NCI-H2107 (cell line): ENCODE measurements around the gene THSD1.
A peak's percentile ranks its signal among the peaks of the same experiment; 100 is the strongest.

ENCODE experiments used
- DNase-seq: peaks from one replicate; lab custom pipeline; 2025; lab: John Stamatoyannopoulos, UW

The THSD1 gene, protein sequence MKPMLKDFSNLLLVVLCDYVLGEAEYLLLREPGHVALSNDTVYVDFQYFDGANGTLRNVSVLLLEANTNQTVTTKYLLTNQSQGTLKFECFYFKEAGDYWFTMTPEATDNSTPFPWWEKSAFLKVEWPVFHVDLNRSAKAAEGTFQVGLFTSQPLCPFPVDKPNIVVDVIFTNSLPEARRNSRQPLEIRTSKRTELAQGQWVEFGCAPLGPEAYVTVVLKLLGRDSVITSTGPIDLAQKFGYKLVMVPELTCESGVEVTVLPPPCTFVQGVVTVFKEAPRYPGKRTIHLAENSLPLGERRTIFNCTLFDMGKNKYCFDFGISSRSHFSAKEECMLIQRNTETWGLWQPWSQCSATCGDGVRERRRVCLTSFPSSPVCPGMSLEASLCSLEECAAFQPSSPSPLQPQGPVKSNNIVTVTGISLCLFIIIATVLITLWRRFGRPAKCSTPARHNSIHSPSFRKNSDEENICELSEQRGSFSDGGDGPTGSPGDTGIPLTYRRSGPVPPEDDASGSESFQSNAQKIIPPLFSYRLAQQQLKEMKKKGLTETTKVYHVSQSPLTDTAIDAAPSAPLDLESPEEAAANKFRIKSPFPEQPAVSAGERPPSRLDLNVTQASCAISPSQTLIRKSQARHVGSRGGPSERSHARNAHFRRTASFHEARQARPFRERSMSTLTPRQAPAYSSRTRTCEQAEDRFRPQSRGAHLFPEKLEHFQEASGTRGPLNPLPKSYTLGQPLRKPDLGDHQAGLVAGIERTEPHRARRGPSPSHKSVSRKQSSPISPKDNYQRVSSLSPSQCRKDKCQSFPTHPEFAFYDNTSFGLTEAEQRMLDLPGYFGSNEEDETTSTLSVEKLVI

DNA sequence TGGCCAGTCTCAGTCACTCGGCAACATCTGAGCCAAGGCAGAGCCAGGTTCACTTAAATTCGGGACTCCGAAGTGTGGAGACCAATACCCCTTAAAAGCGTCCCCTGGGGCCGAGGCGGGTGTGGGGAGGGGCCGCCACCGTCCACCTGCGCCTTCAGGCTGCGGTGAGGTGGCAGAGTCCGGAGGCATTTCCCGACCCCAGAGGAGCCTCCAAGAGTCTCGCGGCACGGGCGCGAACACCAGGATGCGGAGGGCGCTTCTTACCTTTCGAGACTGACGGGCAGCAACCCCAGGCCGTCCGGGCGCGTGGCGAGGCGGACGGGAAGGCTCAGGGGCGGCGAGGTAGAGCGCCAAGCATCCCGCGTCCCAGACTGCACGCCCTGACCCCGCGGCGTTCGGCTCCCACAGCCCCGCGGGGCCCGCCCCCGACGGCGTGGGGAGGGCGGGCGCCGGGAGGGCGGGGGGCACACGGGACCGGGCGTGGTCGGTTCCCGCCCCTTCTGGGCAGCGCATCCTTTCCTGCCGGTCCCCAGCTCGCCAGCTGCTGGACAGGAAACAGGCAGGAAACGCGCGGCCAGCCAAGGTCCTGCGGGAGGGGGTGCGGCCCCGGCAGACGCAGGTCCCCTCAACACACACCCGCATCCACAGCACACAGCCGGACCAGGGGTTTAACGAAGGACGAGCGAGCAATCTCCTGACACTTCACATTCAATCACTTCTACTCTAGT lies at the start of gene THSD1:
Gene THSD1 (minus strand): TSS at position 406 of the 728 bp plus-strand sequence. CDS start 3,572 bp downstream, outside the sequence.
- no peak for DNase-seq

DNA sequence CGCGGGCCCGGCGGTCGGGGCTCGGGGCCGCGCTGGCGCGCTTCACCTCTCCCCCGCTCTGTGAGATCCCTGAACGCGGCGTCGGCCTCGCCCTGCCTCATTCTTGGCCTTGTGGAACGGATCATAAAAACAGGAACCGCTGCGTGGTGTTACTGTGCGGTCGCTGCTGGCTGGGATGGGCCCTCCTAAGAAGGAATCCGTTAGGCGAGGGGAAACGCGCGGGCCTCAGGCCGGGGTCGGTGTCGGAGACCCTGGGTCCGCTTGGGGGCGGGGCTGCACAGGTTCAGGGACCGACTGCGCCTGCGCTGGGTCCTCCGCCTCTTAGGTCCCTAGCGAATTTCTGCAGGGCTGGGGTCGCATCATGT lies 49.7 kb upstream of the THSD1 start:
- peak; percentile 12 for DNase-seq

DNA sequence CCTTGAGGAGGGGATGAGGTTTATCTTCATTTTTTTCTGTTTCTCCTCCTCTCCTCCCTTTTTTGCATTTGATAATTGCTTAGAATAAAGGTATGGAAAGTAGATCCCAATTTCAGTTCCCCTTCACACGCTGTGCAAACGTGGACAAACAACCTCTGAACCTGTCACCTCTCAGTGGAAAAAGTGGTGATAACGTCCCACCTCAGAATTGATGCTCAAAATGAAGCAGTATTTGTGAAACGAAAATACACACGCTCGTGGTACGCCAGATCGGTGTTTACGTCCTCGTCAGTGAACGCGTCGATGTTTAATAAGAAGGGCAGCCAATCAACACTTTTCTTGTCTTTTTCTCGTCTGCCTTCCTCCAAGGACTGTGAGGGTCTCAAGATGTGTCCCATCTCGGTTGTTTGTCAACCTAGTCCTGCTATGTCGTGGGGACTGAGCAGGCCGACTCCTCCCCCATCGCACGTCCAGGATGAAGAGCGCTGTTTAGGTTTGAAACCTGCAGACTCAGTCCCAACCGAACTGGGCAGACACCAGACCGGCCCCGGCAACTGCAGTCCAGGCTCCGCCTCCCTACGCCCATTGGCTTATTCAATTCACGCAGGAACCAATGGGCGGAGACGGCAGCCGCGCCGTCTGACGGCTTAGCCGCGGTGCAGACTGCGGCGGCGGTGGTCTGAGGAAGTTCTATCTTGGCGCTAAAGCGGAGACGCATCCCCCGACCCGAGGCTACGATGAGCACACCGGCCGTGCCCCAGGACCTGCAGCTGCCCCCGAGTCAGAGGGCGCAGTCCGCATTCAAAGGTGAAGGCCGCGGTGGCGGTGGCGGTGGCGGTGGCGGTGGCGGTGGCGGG lies 49.1 kb upstream of the THSD1 start, which contains the start of gene CKAP2:
Gene CKAP2 (plus strand): TSS at position 659 of the 857 bp plus-strand sequence. CDS start 79 bp downstream, at position 738.
- DNase-seq = peak; percentile 76

DNA sequence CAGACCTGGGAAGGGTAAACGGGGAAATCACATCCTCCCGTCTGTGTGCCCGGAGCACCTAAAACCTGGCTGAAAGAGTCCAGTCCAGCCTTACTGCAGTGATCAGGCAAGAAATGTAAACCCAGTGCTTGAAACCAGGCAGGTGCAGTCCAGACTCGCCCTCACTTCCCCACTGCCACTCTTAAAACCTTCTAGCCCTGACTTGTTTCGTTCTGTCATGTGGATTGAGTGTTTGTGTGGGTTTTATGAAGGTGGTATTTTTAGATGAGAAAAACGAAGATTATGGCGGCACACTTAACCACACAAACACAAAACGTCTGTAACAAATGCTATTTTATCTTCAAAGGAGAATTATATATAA lies 48.5 kb upstream of the THSD1 start:
- DNase-seq = peak; percentile 25

DNA sequence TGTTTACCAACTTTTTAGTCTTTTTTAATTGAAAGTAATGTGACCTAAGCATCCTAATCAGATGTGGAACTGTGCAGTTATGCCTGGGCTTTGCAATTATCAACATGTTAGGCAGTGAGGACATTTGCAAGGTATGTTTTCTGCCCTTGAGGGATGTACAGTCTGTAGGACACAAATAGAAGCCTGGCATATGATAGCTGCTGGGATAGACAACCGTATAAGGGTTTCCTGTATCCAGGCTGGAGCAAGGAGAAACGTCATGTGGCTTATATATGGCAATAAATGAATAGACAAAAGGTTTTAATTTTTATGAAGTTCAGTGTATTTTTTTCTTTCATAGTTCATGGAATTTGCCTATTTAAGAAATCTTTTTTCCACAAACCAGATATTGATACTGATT lies 46.5 kb upstream of the THSD1 start:
- DNase-seq = no peak

DNA sequence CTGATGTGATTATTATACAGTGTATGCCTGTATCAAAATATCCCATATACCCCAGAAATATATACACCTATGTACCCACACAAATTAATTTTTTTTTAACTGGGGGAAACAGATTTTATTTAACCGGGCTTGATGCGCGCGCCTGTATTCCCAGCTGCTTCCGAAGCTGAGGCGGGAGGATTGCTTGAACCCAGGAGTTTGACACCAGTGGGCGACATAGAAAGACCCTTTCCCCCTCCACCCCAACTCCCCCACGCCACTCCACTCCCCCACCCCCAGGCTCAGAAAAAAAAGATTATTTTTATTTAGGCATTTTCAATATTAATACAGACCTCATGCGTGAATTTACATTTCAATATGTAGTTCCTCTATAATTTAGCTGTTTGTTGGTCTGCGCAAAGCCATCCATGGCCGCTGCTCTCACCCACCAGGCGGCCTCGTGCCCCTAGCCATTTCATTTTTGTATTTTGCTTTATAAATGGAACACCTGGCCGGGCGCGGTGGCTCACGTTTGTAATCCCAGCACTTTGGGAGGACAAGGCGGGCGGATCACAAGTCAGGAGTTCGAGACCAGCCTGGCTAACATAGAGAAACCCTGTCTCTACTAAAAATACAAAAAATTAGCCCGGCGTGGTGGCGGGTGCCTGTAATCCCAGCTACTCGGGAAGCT lies 45.3 kb upstream of the THSD1 start:
- DNase-seq = no peak

DNA sequence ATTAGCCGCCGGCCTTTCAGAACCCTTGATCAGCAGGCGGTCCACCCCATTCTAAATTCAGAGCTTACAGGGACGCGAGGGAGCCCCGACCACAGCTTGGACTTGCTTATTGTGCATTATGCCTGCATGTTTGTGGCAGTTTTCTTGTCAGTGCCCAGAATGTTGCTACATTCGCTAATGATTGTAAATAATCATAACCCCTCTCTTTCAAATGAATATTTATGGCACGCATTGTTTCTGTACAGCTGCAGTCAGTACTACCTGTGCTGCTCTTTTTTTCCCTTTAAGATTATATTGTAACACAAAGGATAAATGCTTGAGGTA lies 44.8 kb upstream of the THSD1 start:
- no peak for DNase-seq

DNA sequence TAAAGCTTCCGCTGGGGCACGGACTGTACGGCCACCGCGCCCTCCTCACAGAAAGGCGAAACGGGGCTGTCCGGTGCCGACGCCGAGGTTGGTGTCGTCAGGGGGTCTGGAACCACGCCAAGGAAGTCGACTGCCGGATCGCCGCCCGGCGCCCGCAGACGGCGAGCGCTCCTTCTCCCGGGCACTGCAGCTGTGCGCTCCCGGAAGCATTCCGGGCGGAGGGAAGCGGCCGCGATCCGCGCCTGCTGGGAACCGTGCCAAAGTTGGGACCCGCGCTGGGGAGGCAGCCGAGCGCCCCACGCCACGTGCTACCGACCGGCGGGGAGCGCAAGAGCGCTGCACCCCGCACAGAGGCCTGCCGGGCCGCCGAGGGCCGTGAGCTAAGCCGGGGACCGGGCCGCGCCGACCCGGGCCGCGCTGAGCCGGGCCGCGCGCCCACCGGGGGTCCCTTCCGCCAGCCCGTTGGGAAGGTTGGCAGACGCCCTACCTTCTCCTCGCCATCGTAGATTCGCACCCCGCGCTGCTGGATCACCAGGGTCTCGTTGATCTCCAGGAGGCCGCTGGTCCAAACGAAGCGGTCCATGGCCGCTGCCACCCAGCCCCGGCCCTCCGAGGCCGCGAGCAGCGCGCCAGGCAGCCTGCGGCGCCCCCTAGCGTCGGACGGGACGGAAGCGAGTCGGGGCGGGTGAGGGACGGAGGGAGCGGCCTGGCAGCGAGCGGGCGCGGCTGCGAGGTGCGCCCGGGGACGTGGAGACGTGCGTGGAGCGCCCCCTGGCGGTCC lies 44.2 kb upstream of the THSD1 start, which contains the start of gene VPS36:
Gene VPS36 (minus strand): TSS at position 623 of the 781 bp plus-strand sequence. CDS start 40 bp downstream, at position 583.
- DNase-seq = peak; percentile 96

DNA sequence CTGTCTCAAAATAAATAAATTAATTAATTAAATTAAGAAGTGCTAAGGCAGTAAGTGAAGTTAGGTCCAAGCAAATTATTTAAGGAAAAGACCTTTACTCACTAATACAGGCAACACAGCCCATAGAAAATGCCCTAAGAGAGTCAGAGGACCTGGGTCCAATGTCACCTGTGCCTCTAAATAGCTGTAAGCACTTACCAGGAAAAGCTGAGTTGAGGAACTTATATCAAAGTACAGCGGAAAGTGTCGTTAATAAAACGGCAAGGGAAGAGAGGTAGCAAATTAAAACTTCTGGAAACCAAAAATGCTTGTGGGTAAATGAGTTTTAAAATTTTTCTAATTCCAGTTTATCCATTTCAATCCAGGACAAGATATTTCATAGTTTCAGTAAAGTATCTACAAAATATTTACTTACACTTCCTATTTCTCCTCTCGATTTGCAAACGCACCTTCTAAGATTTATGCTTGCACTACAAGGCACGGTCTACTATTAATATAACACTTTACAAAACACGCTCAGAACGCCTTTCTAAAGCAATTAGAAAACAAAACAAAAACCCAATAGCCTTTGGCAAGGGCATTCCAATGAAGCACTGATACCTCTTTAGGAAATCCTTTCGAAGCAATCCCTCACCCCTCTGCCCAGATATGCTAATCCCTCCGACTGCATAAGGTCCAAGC lies 43.5 kb upstream of the THSD1 start:
- no peak for DNase-seq

DNA sequence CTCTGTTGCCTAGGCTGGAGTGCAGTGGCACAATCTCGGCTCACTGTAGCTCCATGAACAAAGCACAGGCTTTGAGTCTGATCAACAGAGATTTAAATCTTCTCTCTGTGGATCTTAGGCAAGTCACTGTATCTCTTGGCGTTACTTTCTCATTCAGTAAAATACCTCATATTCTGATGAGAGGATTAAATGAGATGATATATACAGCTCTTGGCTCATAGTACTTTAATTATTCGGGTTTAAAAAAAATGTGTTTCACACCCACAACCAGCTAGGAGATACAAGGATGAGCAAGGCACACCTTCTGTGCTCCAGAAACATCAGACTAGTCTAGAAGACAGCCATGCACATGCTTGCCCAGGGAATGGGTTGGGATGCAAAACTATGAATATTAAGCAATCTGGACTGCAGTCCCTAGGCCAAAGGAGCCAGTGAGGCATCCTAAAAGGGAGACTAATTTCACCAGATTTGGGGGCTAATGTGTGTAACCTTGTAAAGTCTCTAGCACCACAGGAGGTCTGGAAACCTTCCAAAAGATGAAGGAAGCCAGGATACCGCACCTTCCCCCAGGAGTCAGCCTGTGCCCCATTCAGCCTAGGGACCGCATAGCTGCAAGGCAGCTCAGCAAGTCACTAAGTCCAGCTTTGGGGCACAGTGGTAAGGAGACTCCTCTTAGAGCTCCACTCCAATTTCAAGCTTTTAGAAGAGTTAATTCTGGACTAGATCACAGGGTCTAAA lies 42.0 kb upstream of the THSD1 start:
- no peak for DNase-seq

DNA sequence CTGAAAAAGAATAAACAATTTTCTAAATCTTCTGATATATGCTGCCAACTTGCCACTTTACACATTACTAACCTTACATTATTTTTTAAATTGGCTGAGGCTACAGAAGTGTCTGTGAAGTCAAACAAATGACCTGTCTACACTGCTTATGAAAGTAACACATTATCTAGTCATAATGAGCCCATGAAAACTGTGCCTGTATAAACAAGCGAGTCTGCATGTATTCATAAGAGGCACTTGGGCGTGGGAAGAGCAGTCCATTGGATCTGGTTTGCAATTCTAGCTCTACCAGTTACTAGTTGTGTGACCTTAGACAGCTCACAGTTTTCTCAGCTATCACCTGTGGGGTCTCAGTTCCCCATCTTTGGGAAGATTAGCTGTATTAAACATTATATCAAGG lies 41.4 kb upstream of the THSD1 start:
- no peak for DNase-seq

DNA sequence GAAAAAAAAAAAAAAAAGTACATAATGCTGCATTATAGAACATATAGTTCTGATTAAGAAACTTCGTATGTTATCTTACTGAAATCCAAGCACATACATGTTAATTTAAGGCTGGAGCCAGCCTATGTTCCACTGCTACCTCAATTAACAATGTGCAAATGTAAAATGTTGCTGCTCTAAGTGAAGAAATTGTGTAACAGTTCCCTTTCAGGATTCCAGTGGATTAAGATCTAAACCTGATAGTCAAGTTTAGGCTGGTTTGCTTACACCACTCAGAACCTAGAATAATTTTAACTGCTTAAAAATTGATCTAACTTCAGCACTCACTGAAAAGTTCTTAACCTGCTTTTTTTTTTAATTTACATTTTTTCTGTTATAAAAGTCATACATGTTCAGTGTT lies 40.3 kb upstream of the THSD1 start:
- no peak for DNase-seq

DNA sequence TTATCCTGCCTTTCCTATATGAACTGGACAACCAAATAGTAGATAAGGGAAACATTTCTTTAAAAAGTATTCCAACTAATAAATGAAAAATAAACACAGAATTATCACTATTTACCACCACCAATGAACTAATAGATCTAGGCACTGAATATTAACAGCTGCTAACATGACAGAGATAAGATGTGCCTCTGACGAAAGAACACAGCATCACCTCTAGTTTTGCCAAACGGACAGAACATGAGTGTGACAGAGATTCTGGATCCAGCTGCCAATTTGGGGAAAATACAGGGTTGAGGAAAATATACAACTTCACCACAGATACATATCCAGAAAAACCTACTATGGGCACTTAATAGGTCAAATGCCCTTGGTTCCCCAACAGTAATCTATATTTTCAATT lies 26.5 kb upstream of the THSD1 start:
- DNase-seq = no peak

DNA sequence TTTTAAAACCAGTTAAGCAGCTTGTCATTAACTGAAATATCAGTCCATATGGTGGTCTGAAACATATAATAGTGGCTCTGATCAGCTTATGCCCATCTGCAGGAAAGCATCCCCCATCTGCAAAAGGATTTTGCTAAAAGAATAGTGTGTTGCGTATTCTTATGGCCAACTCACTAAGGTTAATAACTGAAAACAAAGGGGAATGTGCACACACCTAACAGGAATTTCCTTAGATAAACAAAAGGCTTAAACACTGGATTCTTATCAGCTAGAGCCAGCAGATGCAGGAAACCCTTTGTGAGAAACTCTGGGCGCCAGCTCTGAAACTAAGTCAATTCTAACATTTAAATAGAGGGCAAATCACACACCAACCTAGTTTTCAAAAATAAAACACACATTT lies 22.3 kb upstream of the THSD1 start:
- no peak for DNase-seq

DNA sequence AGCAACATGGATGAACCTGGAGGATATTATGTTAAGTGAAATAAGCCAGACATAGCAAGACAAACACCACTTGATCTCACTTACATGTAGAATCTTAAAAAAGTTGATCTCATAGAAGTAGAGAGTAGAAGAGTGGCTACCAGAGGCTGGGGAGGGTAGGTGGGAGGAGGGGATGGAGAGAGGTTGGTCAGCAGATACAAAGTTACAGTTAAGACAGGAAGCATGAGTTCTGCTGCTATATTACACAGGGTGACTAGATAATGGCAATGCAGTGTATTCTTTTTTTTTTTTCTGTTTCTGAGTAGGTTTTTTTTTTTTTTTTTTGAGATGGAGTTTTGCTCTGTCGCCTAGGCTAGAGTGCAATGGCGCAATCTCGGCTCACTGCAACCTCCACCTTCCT lies 15.2 kb upstream of the THSD1 start:
- no peak for DNase-seq

DNA sequence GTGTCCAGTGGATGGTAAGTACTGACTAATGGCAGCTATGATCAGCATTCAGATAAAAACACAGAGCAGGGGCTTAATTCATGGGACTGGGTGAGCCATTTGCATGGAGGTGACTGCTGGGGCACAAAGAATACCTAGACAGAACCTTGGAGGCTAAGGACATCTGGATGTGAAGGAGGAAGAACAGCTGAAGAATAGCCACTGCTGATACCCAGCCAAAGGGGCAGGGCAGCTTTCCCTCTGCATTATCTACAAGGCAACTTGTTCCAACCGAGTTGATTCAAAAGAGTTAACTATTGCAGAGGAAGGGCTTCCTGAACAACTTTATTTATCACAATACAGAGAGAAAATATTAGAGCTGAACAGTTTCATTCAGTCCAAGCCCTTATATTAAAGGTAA lies 13.1 kb upstream of the THSD1 start:
- no peak for DNase-seq

DNA sequence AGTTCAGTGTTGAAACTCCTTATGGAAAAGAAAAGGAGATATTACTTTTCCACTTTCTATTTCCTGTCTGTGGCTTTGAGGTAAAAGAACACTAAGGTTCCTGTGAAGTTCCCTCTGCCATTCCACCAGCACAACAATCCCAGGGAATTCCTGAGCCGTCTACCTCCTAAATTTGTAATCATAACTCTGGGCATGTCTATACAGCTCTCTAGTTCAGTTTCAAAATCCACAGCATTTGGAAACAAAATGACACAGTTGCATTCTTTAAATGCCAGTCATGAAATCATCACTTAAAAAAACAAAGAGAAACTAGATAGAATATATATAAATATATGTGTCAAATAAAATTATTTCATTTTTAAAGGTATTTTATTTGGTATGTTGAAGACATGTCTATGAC lies 9.0 kb upstream of the THSD1 start:
- DNase-seq = no peak

DNA sequence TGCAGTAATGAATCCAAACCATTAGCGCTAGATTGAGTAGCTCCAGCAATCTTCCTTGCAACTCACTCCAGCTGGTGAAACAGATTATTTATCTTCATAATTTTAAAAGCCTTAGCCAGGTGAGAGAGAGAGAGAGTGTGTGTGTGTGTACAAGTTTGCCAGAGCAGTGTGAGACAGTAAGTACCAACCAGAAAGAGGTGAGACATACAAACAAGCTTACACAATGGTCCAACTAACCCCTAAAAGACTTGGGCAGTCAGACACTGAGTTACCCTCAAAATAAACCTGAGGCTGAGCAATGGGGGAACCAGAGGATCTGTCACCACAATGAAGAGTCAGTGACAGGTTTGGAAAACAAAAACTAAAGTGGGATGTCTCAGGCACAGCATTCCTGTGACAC lies 8.1 kb upstream of the THSD1 start:
- no peak for DNase-seq

DNA sequence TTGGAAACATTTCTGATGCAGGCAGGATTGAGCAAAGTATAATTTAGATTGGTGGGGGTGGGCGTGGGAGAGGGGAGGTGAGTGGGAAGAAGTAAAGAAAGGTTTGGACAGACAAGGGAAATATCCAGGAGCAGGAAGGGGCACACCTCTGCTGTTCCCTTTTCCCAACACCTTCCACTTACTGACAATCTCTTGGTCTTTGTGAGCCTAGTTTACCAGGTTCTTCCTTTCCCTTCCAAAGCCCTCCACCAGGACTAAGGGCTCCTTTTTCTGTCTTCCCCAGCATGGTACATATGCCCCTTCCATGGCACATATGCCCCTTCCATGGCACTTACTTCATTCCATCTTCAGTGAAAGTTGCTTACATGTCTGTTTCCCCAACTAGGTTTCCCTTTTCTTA lies 6.2 kb upstream of the THSD1 start:
- no peak for DNase-seq
